DOHH2 (cell line): ENCODE measurements around the gene CTNNBIP1.

Experiments
- H3F3A ChIP-seq: fragments of 200-600 bp; sonication (generic), shearing (Covaris generic); 2 replicates; pipeline ENCODE4 v1.6.0; 2016; ENCODE audit warnings: antibody characterized with exemption, mild to moderate bottlenecking; ENCODE audit not compliant: control insufficient read depth, insufficient read depth
- H3K27ac ChIP-seq: fragments of 200-600 bp; sonication (generic); 2 replicates; pipeline ENCODE4 v1.5.1; 2014; ENCODE audit warnings: low read depth, mild to moderate bottlenecking, low read length, moderate library complexity
- H3K27me3 ChIP-seq: fragments of 200-600 bp; sonication (generic); 2 replicates; pipeline ENCODE4 v1.6.1; 2014; ENCODE audit warnings: mild to moderate bottlenecking, low read length, mixed read lengths; ENCODE audit not compliant: control insufficient read depth
- H3K36me3 ChIP-seq: fragments of 200-600 bp; sonication (generic); 2 replicates; pipeline ENCODE4 v1.6.1; 2014; ENCODE audit warnings: mild to moderate bottlenecking, low read length, moderate library complexity, mixed read lengths; ENCODE audit not compliant: control insufficient read depth
- H3K4me1 ChIP-seq: fragments of 200-600 bp; sonication (generic); 2 replicates; pipeline ENCODE4 v1.6.1; 2014; ENCODE audit warnings: mild to moderate bottlenecking, low read length, mixed read lengths; ENCODE audit not compliant: control insufficient read depth
- H3K4me2 ChIP-seq: fragments of 200-600 bp; sonication (generic); 2 replicates; pipeline ENCODE4 v1.6.0; 2014; ENCODE audit warnings: mild to moderate bottlenecking, low read length, moderate library complexity
- H3K4me3 ChIP-seq: fragments of 200-600 bp; sonication (generic); 2 replicates; pipeline ENCODE4 v1.5.1; 2014; ENCODE audit warnings: mild to moderate bottlenecking, low read length, mixed read lengths
- H3K79me2 ChIP-seq: fragments of 200-600 bp; sonication (generic); 2 replicates; pipeline ENCODE4 v1.6.1; 2014; ENCODE audit warnings: mild to moderate bottlenecking, low read length, mixed read lengths; ENCODE audit not compliant: control insufficient read depth
- H3K9me2 ChIP-seq: fragments of 200-600 bp; sonication (generic); replicated peaks from 2 replicates; pipeline ENCODE4 v1.6.1; 2014; ENCODE audit warnings: mild to moderate bottlenecking, low read length, mixed read lengths; ENCODE audit not compliant: control insufficient read depth
- H3K9me3 ChIP-seq: fragments of 200-600 bp; sonication (generic); 2 replicates; pipeline ENCODE4 v1.6.1; 2014; ENCODE audit warnings: antibody characterized with exemption, low read length, mixed read lengths; ENCODE audit not compliant: control insufficient read depth, insufficient read depth
- H4K20me1 ChIP-seq: fragments of 200-600 bp; sonication (generic); 2 replicates; pipeline ENCODE4 v1.6.0; 2014; ENCODE audit warnings: low read depth, mild to moderate bottlenecking, antibody characterized with exemption, low read length, moderate library complexity; ENCODE audit not compliant: control insufficient read depth, insufficient read depth
- CTCF ChIP-seq: fragments of 200-600 bp; sonication (generic); IDR thresholded peaks from one replicate; pipeline ENCODE4 v1.5.1; 2014; ENCODE audit warnings: antibody characterized with exemption, mild to moderate bottlenecking, low read depth, low read length; ENCODE audit not compliant: poor library complexity, severe bottlenecking
- EZH2phosphoT487 ChIP-seq: fragments of 200-600 bp; sonication (generic); IDR thresholded peaks from 2 replicates; pipeline ENCODE4 v1.6.1; 2017; ENCODE audit warnings: borderline replicate concordance, mild to moderate bottlenecking, antibody characterized with exemption, low read length, moderate library complexity, mixed read lengths

CTNNBIP1 gene

GRCh38 chr1:9852004-9852403 lies 58.1 kb downstream of the CTNNBIP1 start:
- H3K9me2 ChIP-seq, result no peaks in the 10 kb centered on the region
- peaks cover 37% of the 10 kb centered on the region for H3K36me3 ChIP-seq
- peaks cover 22% of the 10 kb centered on the region for H3F3A ChIP-seq
- no peaks in the 10 kb centered on the region for H3K27me3 ChIP-seq
- peaks cover 67% of the 10 kb centered on the region for H3K4me1 ChIP-seq
- peak overlapping the region; percentile 97 for H3K4me2 ChIP-seq
- no peaks in the 10 kb centered on the region for H4K20me1 ChIP-seq
- no peak for TF ChIP-seq EZH2phosphoT487
- TF ChIP-seq CTCF, result no peak
- peaks cover 18% of the 10 kb centered on the region for H3K9me3 ChIP-seq
- H3K4me3 ChIP-seq, result peak overlapping the region; percentile 81
- no peak overlapping the region for H3K27ac ChIP-seq
- H3K79me2 ChIP-seq, result peaks cover 37% of the 10 kb centered on the region

DNA sequence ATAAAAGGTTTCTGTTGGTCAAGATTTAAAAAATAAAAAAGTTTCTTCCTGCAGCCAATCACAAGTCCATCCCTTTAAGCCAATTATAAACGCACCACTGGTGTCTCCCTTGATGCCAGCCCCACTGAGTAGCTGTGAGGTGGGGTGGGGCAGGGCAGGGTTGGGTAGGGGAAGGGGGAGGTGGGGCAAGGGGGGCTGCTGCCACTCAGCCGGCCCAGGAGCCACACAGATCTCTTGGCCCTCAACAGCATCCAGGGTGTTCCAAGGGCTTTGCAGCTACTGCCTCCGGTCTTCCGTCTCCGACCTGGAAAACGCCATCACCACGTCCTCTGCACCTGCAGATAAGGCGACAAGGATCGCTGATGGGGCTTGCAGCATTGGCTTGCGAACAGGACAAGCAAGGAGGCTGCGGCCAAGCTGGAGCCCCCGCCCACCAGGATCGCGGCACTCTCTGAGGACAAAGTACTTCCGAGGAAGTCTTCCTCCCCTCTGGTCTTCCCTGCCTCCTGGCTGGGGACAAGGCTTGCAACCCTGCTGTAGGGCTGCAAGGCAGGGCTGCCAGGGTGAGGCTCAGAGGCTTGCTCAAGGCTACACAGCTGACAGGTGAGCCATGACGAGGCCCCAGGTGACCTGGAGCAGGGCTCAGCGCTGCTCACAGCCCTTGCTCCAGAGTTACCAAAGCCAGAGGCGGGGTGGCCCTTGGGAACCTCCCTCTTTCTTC lies 59.5 kb downstream of the CTNNBIP1 start:
- no peaks in the 10 kb centered on the region for H3K9me2 ChIP-seq
- peak overlapping the region; percentile 81 for H3K4me3 ChIP-seq
- H3K4me2 ChIP-seq, result peak overlapping the region; percentile 97
- H3K27me3 ChIP-seq, result no peaks in the 10 kb centered on the region
- peaks cover 17% of the 10 kb centered on the region for H3F3A ChIP-seq
- H3K79me2 ChIP-seq, result peaks cover 37% of the 10 kb centered on the region
- H4K20me1 ChIP-seq, result no peaks in the 10 kb centered on the region
- H3K9me3 ChIP-seq, result peaks cover 18% of the 10 kb centered on the region
- no peak for TF ChIP-seq CTCF
- TF ChIP-seq EZH2phosphoT487, result no peak
- H3K36me3 ChIP-seq, result peaks cover 37% of the 10 kb centered on the region
- H3K27ac ChIP-seq, result peak overlapping the region; percentile 100
- H3K4me1 ChIP-seq, result peaks cover 76% of the 10 kb centered on the region

DNA sequence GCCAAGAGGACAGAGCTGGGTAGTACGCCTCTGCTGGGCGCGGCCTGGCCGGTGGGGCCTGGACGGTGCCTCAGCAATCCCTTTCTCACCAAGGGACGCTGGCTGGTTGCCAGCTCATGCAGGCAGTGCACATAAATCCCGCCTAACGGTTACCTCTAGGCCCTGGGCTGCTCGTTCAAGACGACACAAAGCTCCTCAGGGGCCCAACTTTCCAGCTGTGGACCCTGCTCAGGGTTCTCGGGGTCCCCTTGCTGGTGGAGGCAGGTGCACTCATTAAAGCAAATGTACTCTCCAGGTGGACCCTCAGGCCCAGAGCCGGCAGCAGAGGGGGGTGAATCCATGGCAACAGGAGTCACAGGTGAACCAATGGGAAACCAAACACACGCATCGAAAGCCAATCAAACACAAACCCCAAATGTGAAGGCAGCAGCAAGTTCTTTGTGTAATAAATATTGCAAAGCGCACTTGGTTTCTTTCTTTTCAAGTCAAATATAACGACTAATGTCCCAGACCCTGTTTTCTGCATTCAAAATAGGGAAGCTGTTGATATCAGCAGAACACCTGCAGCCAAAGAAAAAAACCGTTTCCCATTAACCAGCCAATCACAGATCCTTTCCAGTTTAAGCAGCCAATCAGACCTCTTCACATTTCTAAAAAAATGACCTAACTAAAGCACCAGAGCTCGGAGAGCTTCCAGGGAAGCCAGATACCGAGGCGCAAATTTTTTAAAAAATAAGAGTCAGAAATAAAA lies 60.2 kb downstream of the CTNNBIP1 start:
- peaks cover 37% of the 10 kb centered on the region for H3K79me2 ChIP-seq
- TF ChIP-seq EZH2phosphoT487, result no peak
- TF ChIP-seq CTCF, result peak; percentile 11
- H3F3A ChIP-seq, result peaks cover 16% of the 10 kb centered on the region
- peaks cover 70% of the 10 kb centered on the region for H3K4me1 ChIP-seq
- H3K4me2 ChIP-seq, result peak overlapping the region; percentile 97
- H3K27ac ChIP-seq, result peak overlapping the region; percentile 100
- peaks cover 18% of the 10 kb centered on the region for H3K9me3 ChIP-seq
- no peaks in the 10 kb centered on the region for H3K27me3 ChIP-seq
- H4K20me1 ChIP-seq, result no peaks in the 10 kb centered on the region
- H3K9me2 ChIP-seq, result no peaks in the 10 kb centered on the region
- peak overlapping the region; percentile 81 for H3K4me3 ChIP-seq
- H3K36me3 ChIP-seq, result peaks cover 37% of the 10 kb centered on the region
